ENCODE data around the gene AIFM1.

Gene AIFM1

DNA sequence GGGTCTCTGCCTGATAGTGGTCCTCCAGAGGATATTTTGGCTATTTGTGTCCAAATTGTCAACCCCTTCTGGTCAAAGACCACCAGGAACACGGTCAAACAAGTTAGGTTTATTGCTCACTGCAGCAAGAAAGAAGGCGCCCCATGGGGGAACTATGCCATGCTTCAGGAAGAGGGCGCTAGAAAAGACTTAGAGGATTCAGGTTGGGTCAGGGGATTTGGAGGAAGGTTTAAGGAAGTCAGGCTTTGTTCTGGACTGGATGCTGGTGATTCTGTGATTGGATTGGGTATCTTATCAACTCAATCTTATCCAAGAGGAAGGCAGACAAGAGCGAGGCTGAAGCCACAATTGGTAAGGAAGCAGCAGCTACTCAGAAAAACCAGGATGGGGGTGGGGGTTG, 41.1 kb downstream of the AIFM1 start:
- no peak for TF ChIP-seq CTCF (conservative IDR thresholded peaks at IDR 0.05; ENCODE audit: control insufficient read depth, insufficient read depth, low read depth, low read length)
- DNase-seq (ENCODE audit: low read depth) = no peak
- no peak overlapping the region for H3K4me3 ChIP-seq (ENCODE audit: control insufficient read depth, low read depth, low read length)

GRCh38 chrX:130121505-130121800, 44.2 kb downstream of the AIFM1 start:
- no peak for TF ChIP-seq CTCF (conservative IDR thresholded peaks at IDR 0.05; ENCODE audit: control insufficient read depth, insufficient read depth, low read depth, low read length)
- peak overlapping the region; percentile 20 for H3K4me3 ChIP-seq (ENCODE audit: control insufficient read depth, low read depth, low read length)
- DNase-seq (ENCODE audit: low read depth) = no peak

- no peak for TF ChIP-seq CTCF (conservative IDR thresholded peaks at IDR 0.05; ENCODE audit: control insufficient read depth, insufficient read depth, low read depth, low read length)
- peak overlapping the region; percentile 22 for H3K4me3 ChIP-seq (ENCODE audit: control insufficient read depth, low read depth, low read length)
- DNase-seq (ENCODE audit: low read depth) = peak; percentile 76
Measured at GRCh38 chrX:130120746-130121504, 44.7 kb downstream of the AIFM1 start.

GRCh38 chrX:130120321-130120731, 45.3 kb downstream of the AIFM1 start:
- H3K4me3 ChIP-seq (ENCODE audit: control insufficient read depth, low read depth, low read length) = peak overlapping the region; percentile 22
- DNase-seq (ENCODE audit: low read depth) = no peak
- no peak for TF ChIP-seq CTCF (conservative IDR thresholded peaks at IDR 0.05; ENCODE audit: control insufficient read depth, insufficient read depth, low read depth, low read length)

DNA sequence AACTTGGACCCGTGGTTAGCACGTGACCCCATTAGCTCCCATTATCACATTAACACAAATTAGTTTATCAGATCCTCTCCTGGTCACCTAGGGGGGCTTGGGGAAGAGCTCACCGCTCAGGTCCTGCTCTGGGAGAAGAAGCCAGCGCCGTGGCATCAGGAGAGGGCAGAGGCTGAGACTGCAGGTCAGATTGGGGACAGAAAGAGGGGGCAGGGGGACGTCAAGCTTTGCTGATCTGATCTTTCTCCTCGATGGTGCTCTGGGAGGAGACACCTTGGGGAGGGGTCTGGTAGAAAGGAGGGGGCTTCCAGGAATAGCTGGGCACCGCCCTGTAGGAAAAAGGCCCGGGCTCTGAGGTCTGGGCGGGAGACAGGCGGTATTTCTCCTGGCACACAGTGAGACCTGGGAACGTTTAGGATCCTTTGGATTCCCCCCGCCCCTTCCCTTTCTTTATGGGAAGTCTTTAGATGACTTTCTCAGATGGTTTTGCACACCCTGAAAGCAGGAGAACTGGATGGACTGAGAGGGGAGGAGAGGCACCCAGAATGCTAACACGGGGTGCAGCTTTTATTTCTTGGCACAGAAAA, 46.2 kb downstream of the AIFM1 start:
- no peak for TF ChIP-seq CTCF (conservative IDR thresholded peaks at IDR 0.05; ENCODE audit: control insufficient read depth, insufficient read depth, low read depth, low read length)
- no peak for DNase-seq (ENCODE audit: low read depth)
- no peak overlapping the region for H3K4me3 ChIP-seq (ENCODE audit: control insufficient read depth, low read depth, low read length)

GRCh38 chrX:130118441-130119311, 47.0 kb downstream of the AIFM1 start:
- peak; percentile 80 for DNase-seq (ENCODE audit: low read depth)
- no peak overlapping the region for H3K4me3 ChIP-seq (ENCODE audit: control insufficient read depth, low read depth, low read length)
- TF ChIP-seq CTCF (conservative IDR thresholded peaks at IDR 0.05; ENCODE audit: control insufficient read depth, insufficient read depth, low read depth, low read length) = no peak
